GM13977 (cell line): Measurements from ENCODE around the gene TTC28.

Experiments used
- DNase-seq: peaks from one replicate; pipeline ENCODE4 v3.0.0; 2012; ENCODE audit warnings: low spot score
- in situ Hi-C: fragments of 300-500 bp; cut with MboI; formaldehyde crosslinking; loops from one replicate; pipeline ENCODE4 v1.12.0; 2022; ENCODE audit warnings: low sequenced_read_pairs, low pct_unique_long_range_greater_than_20kb, mixed read lengths, inconsistent platforms; ENCODE audit not compliant: unreplicated experiment
- TF ChIP-seq, protein P1 (sequence below): IDR thresholded peaks from 2 replicates; pipeline ENCODE4 v1.5.1; 2012; ENCODE audit warnings: mild to moderate bottlenecking, control low read depth; ENCODE audit not compliant: insufficient read depth; ENCODE audit errors: extremely low read depth, missing control alignments

Gene TTC28

DNA sequence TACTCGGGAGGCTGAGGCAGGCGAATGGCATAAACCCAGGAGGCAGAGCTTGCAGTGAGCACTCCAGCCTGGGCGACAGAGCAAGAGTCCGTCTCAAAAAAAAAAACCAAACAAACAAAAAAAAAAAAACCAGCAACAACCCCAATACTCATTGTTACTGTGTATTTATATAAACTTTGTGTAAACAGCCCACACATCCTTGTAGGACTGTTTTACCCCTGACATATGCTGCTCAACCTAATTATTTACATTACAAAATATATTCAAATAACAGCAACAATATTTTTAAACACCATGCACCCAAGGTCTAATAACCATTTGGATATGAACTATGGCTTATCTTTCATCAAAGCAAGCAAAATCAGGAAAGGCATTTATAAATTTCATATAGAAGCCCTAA lies 284.1 kb downstream of the TTC28 start:
- no peak for DNase-seq
- in situ Hi-C loops = no loop called here
- TF ChIP-seq, protein P1, sequence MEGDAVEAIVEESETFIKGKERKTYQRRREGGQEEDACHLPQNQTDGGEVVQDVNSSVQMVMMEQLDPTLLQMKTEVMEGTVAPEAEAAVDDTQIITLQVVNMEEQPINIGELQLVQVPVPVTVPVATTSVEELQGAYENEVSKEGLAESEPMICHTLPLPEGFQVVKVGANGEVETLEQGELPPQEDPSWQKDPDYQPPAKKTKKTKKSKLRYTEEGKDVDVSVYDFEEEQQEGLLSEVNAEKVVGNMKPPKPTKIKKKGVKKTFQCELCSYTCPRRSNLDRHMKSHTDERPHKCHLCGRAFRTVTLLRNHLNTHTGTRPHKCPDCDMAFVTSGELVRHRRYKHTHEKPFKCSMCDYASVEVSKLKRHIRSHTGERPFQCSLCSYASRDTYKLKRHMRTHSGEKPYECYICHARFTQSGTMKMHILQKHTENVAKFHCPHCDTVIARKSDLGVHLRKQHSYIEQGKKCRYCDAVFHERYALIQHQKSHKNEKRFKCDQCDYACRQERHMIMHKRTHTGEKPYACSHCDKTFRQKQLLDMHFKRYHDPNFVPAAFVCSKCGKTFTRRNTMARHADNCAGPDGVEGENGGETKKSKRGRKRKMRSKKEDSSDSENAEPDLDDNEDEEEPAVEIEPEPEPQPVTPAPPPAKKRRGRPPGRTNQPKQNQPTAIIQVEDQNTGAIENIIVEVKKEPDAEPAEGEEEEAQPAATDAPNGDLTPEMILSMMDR = no peak

DNA sequence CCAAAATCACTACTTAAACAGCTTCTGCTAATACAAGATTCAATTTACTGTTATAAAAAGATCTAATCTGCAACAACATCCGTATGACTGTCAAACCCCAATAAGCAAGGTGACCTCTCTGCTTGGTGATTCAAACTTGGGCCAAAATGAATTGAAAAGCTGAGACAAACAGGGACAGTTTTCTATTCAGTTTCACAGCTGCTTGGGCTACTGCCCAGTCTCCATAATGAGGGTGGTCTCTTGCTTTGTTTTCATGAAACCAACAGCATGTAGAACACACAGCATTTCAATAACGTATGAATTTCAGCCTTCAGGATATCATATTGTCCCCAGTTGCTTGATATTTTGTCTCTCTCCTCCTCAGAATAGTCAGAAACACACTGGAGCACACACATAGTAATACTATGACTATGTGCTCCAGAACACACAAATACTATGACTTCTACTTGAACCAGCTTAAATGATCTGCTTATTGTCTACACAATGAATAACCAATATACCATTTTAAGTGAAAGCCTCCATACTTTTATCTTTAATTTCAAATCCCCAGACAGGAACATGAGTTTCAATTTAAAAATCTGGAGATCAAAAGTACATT lies 285.0 kb downstream of the TTC28 start:
- TF ChIP-seq, protein P1 = no peak
- no peak for DNase-seq
- in situ Hi-C loops = no loop called here

DNA sequence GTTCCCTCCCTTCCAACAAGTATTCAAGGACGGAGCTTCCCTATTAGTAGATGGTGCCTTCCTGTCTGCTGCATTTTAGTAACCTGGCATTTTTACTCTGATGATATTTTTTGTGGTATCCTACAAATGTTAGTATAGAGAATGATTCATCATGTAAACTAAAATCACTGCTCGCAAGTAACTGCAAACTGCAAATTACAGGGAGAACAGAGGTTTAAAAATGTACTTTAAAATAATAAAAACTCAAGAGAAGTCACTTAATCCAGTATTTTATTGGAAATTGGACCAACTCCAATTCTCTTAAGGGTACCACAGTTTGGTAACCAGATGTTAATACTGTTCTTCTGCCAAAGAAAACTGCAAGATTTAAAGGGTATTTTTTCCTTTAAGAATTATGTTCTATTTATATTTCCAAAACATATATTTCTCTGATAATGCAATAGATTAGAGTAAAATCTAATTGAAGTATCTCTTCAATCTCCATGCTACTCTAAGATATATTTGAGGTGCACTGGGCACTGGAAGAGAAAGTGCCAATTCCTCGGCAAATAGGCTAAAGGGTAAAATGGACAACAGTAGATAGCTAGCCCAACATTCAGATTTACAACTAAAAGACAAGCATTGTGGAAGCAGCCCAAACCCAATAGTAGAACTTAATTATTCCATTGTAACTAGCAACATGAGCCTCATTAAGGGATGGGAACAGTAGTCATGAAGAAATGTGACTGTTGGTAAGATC lies 298.0 kb downstream of the TTC28 start:
- TF ChIP-seq, protein P1 = no peak
- DNase-seq = no peak
- in situ Hi-C loops = no loop called here

DNA sequence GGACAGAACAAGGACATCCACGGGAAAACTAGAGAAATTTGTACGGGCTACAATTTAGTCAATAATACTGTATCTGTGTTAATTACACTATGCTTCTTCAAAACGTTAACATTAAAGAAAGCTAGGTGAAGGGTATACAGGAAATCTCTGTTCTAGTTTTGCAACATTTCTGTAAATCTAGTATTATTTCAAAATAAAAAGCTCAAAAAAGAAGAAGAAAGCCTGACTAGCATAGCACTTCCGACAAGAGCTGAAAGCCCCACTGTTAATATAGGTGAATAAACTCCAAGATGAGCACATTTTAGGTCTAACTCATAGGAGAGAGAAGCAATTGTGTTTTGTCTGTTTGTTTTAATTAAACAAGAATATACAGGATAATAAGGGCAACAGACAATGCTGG lies 299.7 kb downstream of the TTC28 start:
- TF ChIP-seq, protein P1 = no peak
- in situ Hi-C loops = no loop called here
- no peak for DNase-seq

DNA sequence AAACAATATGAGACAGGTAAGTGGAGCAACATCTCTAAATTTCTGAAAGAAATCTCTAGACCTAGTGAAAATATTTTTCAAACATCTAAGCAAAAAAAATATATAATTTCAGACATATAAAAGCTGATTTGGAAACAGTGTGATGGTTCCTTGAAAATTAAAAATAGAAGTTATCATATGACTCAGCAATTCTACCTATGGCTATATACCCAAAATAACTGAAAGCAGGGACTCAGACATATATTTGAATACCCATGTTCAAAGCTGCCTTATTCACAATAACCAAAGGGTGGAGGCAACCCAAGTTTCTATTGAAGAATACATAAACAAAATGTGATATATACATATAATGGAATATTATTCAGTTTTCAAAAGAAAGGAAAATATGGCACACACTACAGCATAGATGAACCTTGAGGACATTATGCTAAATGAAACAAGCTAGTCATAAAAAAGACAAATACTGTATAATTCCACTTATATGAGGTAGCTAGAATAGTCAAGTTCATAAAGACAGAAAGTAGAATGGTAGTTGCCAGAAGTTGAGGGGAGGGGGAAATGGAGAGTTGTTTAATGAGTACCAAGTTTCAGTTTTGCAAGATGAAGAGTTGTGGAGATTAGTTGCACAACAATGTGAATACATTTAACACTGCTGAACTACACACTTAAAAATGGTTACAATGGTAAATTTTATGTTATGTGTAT lies 300.4 kb downstream of the TTC28 start:
- DNase-seq = no peak
- in situ Hi-C loops = no loop called here
- TF ChIP-seq, protein P1 = no peak

DNA sequence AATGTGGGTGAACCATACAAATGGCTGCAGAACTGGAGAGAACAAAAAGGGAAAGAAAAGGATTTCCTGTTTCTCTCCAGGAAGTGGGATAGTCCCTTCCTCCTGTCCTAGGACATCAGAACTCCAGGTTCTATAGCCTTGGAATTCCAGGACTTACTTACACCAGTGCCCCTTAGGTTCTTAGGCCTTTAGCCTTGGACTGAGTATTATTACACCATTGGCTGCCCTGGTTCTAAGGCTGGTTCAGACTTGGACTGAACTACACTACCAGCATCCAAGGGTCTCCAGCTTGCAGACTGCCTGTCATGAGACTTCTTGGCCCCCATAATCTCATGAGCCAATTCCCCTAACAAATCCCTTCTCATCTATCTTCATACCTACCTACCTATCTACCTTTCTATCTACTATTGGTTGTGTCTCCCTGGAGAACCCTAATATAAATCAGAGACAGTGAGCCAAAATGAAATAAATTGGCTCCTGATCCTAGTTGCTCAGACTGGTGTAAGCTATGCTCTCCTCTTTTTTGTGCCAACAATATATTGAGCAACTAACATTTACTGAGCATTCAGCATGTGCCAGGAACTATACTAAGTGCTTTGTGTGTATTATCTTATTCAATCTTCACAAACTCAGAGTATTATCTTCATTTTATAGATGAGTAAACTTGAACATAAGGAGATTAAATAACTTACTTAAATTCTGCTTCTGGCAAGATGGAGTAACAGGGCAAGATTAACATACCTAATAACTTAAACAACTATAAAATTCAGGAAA lies 303.7 kb downstream of the TTC28 start:
- TF ChIP-seq, protein P1 = no peak
- no peak for DNase-seq
- in situ Hi-C loops = no loop called here
